Endothelial cell of umbilical vein (primary cell): ENCODE results near the gene KIF18A.

Experiments
- CTCF ChIP-seq, 2 donors: IDR thresholded peaks; 1 replicate in 1 of 2; 2 replicates in 1 of 2; pipeline ENCODE4 v1.5.1; 2011; ENCODE audit warnings: low read length in 2 of 2, mild to moderate bottlenecking in 2 of 2, moderate library complexity in 2 of 2, control low read depth in 1 of 2, inconsistent platforms in 1 of 2, low read depth in 1 of 2; ENCODE audit not compliant: insufficient read depth in 1 of 2; ENCODE audit errors: extremely low read depth in 1 of 2
- EZH2 ChIP-seq: IDR thresholded peaks from 2 replicates; pipeline ENCODE4 v1.6.1; 2012; ENCODE audit warnings: borderline replicate concordance, low read depth, mild to moderate bottlenecking, moderate library complexity, low read length, inconsistent platforms; ENCODE audit not compliant: severe bottlenecking
- POLR2A ChIP-seq: IDR thresholded peaks from 2 replicates; pipeline ENCODE4 v1.6.1; 2012; ENCODE audit warnings: low read depth, mild to moderate bottlenecking, control low read depth, low read length
- POLR2AphosphoS5 ChIP-seq: IDR thresholded peaks from 2 replicates; pipeline ENCODE4 v1.6.1; 2012; ENCODE audit warnings: low read depth, mild to moderate bottlenecking, control low read depth, low read length, moderate library complexity; ENCODE audit not compliant: insufficient read depth
- TF ChIP-seq, protein P1 (sequence below): IDR thresholded peaks from 2 replicates; pipeline ENCODE4 v1.6.1; 2011; ENCODE audit not compliant: insufficient read depth, insufficient read length

DNA sequence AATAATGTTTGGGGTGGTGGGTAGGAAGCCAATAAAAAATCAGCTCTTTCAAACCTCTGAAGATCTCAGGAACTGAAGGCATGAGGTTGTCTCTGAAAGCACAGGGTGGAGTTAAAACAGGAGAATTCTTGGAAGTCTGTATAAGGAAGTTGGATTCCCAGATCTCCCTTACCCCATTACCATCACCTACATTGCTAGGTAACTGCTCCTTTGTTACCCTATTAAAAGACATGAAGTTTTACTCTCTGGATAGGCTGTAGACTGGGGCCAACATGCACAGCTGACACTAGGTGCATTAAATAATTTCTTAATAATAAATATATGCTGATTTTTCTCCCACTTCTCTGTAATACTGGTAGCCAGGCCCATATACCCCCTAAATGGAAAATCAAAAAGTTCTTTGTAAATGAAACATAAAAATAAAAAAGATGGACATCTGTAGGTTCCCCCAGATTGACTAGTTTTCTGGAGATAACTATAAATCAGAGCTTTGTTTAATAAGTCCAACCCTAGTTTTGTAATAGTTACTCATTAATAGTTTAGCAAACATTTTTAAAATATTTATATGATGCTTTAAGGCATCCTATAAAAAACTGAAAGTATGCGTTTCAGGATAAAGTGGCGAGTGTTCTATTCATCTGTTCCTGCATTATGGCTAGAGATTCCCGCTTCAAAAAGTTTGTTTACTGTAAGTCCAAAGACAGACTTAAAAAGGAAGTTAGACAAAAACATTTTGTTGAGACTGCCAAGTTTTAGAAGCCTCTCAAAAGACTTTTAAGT is 63.8 kb downstream of the KIF18A start:
- no peak for TF ChIP-seq CTCF (IDR thresholded peaks at IDR 0.05; ENCODE audit: extremely low read depth in 1 of 2, insufficient read depth in 1 of 2, low read depth in 1 of 2, low read length in 2 of 2)
- no peak for TF ChIP-seq POLR2AphosphoS5
- TF ChIP-seq, protein P1, sequence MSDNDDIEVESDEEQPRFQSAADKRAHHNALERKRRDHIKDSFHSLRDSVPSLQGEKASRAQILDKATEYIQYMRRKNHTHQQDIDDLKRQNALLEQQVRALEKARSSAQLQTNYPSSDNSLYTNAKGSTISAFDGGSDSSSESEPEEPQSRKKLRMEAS = no peak
- TF ChIP-seq EZH2 = no peak
- TF ChIP-seq POLR2A = no peak
